Ovary (tissue), 3 donors: Measurements from ENCODE around the gene RMC1.

ENCODE experiments used
- POLR2A ChIP-seq: fragments of 450-650 bp; IDR thresholded peaks from one replicate; pipeline ENCODE4 v1.6.1; 2017; ENCODE audit warnings: antibody characterized with exemption, mild to moderate bottlenecking, moderate library complexity
- TF ChIP-seq, protein P1 (sequence below), 3 donors: fragments of 450-650 bp in 2 of 3; fragments of 200-600 bp in 1 of 3; IDR thresholded peaks; one replicate each; pipeline versions ENCODE4 v1.5.1 to v1.8.0; 2016 to 2022; ENCODE audit warnings: antibody characterized with exemption in 3 of 3, mild to moderate bottlenecking in 1 of 3
- donor health status: DM: no; HTN: no; CAD: no.

DNA sequence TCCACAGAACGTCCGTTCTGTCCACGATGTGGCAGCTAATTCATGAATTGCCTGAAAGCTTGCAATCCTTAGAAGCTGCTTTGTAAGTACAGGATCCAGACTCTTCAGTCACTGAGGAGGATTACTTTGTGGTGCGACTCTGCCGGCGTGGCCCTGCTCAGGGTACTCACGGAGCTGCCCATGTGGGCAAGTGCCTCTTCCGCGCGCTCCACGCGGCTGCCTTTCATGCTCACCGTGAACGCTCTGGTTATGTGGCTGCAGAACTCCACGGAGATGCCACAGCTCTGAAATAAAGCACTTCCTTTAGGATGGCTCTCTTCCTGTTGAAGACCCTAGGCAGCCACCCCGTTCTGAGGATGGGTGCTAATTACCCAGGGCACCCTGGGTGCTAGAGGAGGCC, 31.0 kb downstream of the RMC1 start:
- TF ChIP-seq, protein P1, sequence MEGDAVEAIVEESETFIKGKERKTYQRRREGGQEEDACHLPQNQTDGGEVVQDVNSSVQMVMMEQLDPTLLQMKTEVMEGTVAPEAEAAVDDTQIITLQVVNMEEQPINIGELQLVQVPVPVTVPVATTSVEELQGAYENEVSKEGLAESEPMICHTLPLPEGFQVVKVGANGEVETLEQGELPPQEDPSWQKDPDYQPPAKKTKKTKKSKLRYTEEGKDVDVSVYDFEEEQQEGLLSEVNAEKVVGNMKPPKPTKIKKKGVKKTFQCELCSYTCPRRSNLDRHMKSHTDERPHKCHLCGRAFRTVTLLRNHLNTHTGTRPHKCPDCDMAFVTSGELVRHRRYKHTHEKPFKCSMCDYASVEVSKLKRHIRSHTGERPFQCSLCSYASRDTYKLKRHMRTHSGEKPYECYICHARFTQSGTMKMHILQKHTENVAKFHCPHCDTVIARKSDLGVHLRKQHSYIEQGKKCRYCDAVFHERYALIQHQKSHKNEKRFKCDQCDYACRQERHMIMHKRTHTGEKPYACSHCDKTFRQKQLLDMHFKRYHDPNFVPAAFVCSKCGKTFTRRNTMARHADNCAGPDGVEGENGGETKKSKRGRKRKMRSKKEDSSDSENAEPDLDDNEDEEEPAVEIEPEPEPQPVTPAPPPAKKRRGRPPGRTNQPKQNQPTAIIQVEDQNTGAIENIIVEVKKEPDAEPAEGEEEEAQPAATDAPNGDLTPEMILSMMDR (IDR thresholded peaks at IDR 0.05) = no peak
- no peak for TF ChIP-seq POLR2A
